GM12878 (cell line): ENCODE data around the gene RPL10. TPM values are rescaled to one million over a fixed set of nuclear protein-coding genes. Genes with fewer than 3 reads are reported as not detected.

Experiments
- BCL11A ChIP-seq: IDR thresholded peaks from 2 replicates; pipeline ENCODE4 v1.6.1; 2011; ENCODE audit warnings: low read depth, low read length
- BMI1 ChIP-seq: fragments of 450-650 bp; IDR thresholded peaks from 2 replicates; pipeline ENCODE4 v1.6.1; 2016; ENCODE audit warnings: mild to moderate bottlenecking, moderate library complexity, borderline replicate concordance
- CHD1 ChIP-seq: IDR thresholded peaks from 2 replicates; pipeline ENCODE4 v1.6.1; 2012; ENCODE audit warnings: low read depth, low read length, improper control_type of control experiment
- EED ChIP-seq: sonication (generic); IDR thresholded peaks from 2 replicates; pipeline ENCODE4 v1.6.1; 2016; ENCODE audit warnings: antibody characterized with exemption, low read depth
- EGR1 ChIP-seq, 2 experiments: IDR thresholded peaks; 1 replicate in 1 of 2; 2 replicates in 1 of 2; pipeline ENCODE4 v1.6.1; 2011 to 2012; ENCODE audit warnings: low read depth in 2 of 2, low read length in 2 of 2, borderline replicate concordance in 1 of 2, mild to moderate bottlenecking in 1 of 2, moderate library complexity in 1 of 2
- GABPA ChIP-seq: IDR thresholded peaks from 2 replicates; pipeline ENCODE4 v1.6.1; 2014; ENCODE audit warnings: antibody characterized with exemption, low read depth, mild to moderate bottlenecking, inconsistent platforms
- IKZF1 ChIP-seq: fragments of 450-650 bp; conservative IDR thresholded peaks from 2 replicates; pipeline ENCODE4 v1.6.1; 2017; ENCODE audit warnings: antibody characterized with exemption, mild to moderate bottlenecking
- MTA3 ChIP-seq: IDR thresholded peaks from 2 replicates; pipeline ENCODE4 v1.6.1; 2012; ENCODE audit warnings: low read length, inconsistent platforms, borderline replicate concordance
- NFYA ChIP-seq: IDR thresholded peaks from 2 replicates; pipeline ENCODE4 v1.6.1; 2011; ENCODE audit warnings: low read depth, mild to moderate bottlenecking, low read length, improper control_type of control experiment, borderline replicate concordance
- RELB ChIP-seq: fragments of 450-650 bp; IDR thresholded peaks from 2 replicates; pipeline ENCODE4 v1.6.1; 2017; ENCODE audit warnings: low read depth, mild to moderate bottlenecking, moderate library complexity
- SMAD5 ChIP-seq: IDR thresholded peaks from 2 replicates; pipeline ENCODE4 v1.6.1; 2016; ENCODE audit warnings: antibody characterized with exemption, low read depth
- SREBF2 ChIP-seq: IDR thresholded peaks from 2 replicates; pipeline ENCODE4 v1.6.1; 2012; ENCODE audit warnings: mild to moderate bottlenecking, low read length
- USF1 ChIP-seq: IDR thresholded peaks from 2 replicates; pipeline ENCODE4 v1.6.1; 2011; ENCODE audit warnings: borderline replicate concordance, low read depth, mild to moderate bottlenecking, moderate library complexity, mixed read lengths, low read length; ENCODE audit not compliant: insufficient read depth; ENCODE audit errors: extremely low read length
- WRNIP1 ChIP-seq: IDR thresholded peaks from 2 replicates; pipeline ENCODE4 v1.6.1; 2011; ENCODE audit warnings: low read depth, low read length, improper control_type of control experiment, borderline replicate concordance
- polyA plus RNA-seq, 11 experiments: library from polyadenylated mRNA; depleted of rRNA in 4 of 11; unstranded in 6 of 11; stranded (reverse) in 5 of 11; fragments of >200 nt; fragmentation: Nextera tagmentation in 4 of 11; fragmentation: Illumina TruSeq in 1 of 11; extraction: Ambion mirVana in 4 of 11; extraction: Trizol in 1 of 11; gene quantifications; 1 replicate in 1 of 11; 2 replicates in 10 of 11; pipeline versions ENCODE4 v1.2.1 to v1.2.3, GENCODE V29; 2011 to 2016; ENCODE audit warnings: inconsistent platforms in 2 of 11, missing spikeins in 2 of 11, low read depth in 1 of 11
- total RNA-seq, 4 experiments: library from RNA; depleted of rRNA in 3 of 4; stranded (reverse); fragments of >200 nt in 3 of 4; fragmentation: Illumina TruSeq in 1 of 4; extraction: Trizol in 1 of 4; gene quantifications; 2 replicates each; pipeline versions ENCODE4 v1.2.1 to v1.2.3, GENCODE V29; 2013 to 2021
- TF ChIP-seq, protein P1 (sequence below): IDR thresholded peaks from 2 replicates; pipeline ENCODE4 v1.6.1; 2012; ENCODE audit warnings: low read depth, low read length, improper control_type of control experiment
- TF ChIP-seq, protein P2 (sequence below): fragments of 450-650 bp; formaldehyde crosslinking; IDR thresholded peaks from 2 replicates; pipeline ENCODE4 v1.4.0; 2020; ENCODE audit warnings: mild to moderate bottlenecking, moderate library complexity
- TF ChIP-seq, protein P3 (sequence below): IDR thresholded peaks from 2 replicates; pipeline ENCODE4 v1.6.1; 2012; ENCODE audit warnings: improper control_type of control experiment, low read depth, low read length; ENCODE audit not compliant: insufficient replicate concordance

The RPL10 gene
- total and polyA plus RNA-seq, 10 of the 15 experiments (the other 5 are each of a cell fraction or from before 2014, with no cell fraction given), result 1,938 to 7,222 (median 4,494) TPM

- no peak for TF ChIP-seq BCL11A
- TF ChIP-seq WRNIP1, result no peak
- TF ChIP-seq, protein P1, sequence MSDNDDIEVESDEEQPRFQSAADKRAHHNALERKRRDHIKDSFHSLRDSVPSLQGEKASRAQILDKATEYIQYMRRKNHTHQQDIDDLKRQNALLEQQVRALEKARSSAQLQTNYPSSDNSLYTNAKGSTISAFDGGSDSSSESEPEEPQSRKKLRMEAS, result peak; percentile 53; the same call in 1 of the 2 replicates
- 0 out of 2 replicates have a peak, but pooled peaks have one; percentile 10 for TF ChIP-seq RELB
- no peak for TF ChIP-seq SREBF2
- no peak for TF ChIP-seq EED
- peak; percentile 35 to 81 for TF ChIP-seq EGR1 (IDR thresholded peaks at IDR 0.05; ENCODE audit: borderline replicate concordance in 1 of 2, low read depth in 2 of 2, low read length in 2 of 2)
- TF ChIP-seq BMI1, result 0 out of 2 replicates have a peak, but pooled peaks have one; percentile 32
- TF ChIP-seq, protein P2, sequence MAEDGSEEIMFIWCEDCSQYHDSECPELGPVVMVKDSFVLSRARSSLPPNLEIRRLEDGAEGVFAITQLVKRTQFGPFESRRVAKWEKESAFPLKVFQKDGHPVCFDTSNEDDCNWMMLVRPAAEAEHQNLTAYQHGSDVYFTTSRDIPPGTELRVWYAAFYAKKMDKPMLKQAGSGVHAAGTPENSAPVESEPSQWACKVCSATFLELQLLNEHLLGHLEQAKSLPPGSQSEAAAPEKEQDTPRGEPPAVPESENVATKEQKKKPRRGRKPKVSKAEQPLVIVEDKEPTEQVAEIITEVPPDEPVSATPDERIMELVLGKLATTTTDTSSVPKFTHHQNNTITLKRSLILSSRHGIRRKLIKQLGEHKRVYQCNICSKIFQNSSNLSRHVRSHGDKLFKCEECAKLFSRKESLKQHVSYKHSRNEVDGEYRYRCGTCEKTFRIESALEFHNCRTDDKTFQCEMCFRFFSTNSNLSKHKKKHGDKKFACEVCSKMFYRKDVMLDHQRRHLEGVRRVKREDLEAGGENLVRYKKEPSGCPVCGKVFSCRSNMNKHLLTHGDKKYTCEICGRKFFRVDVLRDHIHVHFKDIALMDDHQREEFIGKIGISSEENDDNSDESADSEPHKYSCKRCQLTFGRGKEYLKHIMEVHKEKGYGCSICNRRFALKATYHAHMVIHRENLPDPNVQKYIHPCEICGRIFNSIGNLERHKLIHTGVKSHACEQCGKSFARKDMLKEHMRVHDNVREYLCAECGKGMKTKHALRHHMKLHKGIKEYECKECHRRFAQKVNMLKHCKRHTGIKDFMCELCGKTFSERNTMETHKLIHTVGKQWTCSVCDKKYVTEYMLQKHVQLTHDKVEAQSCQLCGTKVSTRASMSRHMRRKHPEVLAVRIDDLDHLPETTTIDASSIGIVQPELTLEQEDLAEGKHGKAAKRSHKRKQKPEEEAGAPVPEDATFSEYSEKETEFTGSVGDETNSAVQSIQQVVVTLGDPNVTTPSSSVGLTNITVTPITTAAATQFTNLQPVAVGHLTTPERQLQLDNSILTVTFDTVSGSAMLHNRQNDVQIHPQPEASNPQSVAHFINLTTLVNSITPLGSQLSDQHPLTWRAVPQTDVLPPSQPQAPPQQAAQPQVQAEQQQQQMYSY (CRISPR knock-in tag), result no peak
- TF ChIP-seq, protein P3, sequence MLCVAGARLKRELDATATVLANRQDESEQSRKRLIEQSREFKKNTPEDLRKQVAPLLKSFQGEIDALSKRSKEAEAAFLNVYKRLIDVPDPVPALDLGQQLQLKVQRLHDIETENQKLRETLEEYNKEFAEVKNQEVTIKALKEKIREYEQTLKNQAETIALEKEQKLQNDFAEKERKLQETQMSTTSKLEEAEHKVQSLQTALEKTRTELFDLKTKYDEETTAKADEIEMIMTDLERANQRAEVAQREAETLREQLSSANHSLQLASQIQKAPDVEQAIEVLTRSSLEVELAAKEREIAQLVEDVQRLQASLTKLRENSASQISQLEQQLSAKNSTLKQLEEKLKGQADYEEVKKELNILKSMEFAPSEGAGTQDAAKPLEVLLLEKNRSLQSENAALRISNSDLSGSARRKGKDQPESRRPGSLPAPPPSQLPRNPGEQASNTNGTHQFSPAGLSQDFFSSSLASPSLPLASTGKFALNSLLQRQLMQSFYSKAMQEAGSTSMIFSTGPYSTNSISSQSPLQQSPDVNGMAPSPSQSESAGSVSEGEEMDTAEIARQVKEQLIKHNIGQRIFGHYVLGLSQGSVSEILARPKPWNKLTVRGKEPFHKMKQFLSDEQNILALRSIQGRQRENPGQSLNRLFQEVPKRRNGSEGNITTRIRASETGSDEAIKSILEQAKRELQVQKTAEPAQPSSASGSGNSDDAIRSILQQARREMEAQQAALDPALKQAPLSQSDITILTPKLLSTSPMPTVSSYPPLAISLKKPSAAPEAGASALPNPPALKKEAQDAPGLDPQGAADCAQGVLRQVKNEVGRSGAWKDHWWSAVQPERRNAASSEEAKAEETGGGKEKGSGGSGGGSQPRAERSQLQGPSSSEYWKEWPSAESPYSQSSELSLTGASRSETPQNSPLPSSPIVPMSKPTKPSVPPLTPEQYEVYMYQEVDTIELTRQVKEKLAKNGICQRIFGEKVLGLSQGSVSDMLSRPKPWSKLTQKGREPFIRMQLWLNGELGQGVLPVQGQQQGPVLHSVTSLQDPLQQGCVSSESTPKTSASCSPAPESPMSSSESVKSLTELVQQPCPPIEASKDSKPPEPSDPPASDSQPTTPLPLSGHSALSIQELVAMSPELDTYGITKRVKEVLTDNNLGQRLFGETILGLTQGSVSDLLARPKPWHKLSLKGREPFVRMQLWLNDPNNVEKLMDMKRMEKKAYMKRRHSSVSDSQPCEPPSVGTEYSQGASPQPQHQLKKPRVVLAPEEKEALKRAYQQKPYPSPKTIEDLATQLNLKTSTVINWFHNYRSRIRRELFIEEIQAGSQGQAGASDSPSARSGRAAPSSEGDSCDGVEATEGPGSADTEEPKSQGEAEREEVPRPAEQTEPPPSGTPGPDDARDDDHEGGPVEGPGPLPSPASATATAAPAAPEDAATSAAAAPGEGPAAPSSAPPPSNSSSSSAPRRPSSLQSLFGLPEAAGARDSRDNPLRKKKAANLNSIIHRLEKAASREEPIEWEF, result no peak
- peak; percentile 28; the same call in 1 of the 2 replicates for TF ChIP-seq GABPA
- TF ChIP-seq MTA3, result no peak
- TF ChIP-seq USF1, result peak; percentile 61
- TF ChIP-seq IKZF1, result peak; percentile 79
- TF ChIP-seq SMAD5, result peak; percentile 98
- peak; percentile 80; the same call in 1 of the 2 replicates for TF ChIP-seq CHD1
- no peak for TF ChIP-seq NFYA
Observed at GRCh38 chrX:154397888-154398667, at the start of gene RPL10 (continued).
